Measurements from ENCODE around the gene SLC22A6. TPM values are rescaled to one million over a fixed set of nuclear protein-coding genes. Genes with fewer than 3 reads are reported as not detected.

Gene SLC22A6
- total RNA-seq, 1 donor from 2014 or later = not detected

- Mint-ChIP-seq H3K4me3 (ENCODE audit: low read depth) (no peak overlapping the region), H3K4me1 (ENCODE audit: low read depth) (peaks cover 9% of the 10 kb centered on the region), H3K36me3 (ENCODE audit: insufficient read depth) (no peaks in the 10 kb centered on the region), H3K27ac (no peak overlapping the region), H3K27me3 (peaks cover 25% of the 10 kb centered on the region), H3K9me3 (ENCODE audit: low read depth) (peaks cover 8% of the 10 kb centered on the region)
- no peak for TF ChIP-seq CTCF (IDR thresholded peaks at IDR 0.05; ENCODE audit: unreplicated experiment)
- DNase-seq (ENCODE audit: low spot score, unreplicated experiment) = no peak
Observed at GRCh38 chr11:62934496-62934785, 50.3 kb downstream of the SLC22A6 start.

- Mint-ChIP-seq H3K4me3 (ENCODE audit: low read depth) (no peak overlapping the region), H3K4me1 (ENCODE audit: low read depth) (peaks cover 12% of the 10 kb centered on the region), H3K27ac (no peak overlapping the region), H3K27me3 (peaks cover 30% of the 10 kb centered on the region), H3K9me3 (ENCODE audit: low read depth) (peaks cover 8% of the 10 kb centered on the region), H3K36me3 (ENCODE audit: insufficient read depth) (no peaks in the 10 kb centered on the region)
- no peak for TF ChIP-seq CTCF (IDR thresholded peaks at IDR 0.05; ENCODE audit: unreplicated experiment)
- no peak for DNase-seq (ENCODE audit: low spot score, unreplicated experiment)
Observed at GRCh38 chr11:62933750-62934495, 50.8 kb downstream of the SLC22A6 start.

GRCh38 chr11:62933285-62933684 is 51.5 kb downstream of the SLC22A6 start:
- Mint-ChIP-seq H3K27me3 (peaks cover 34% of the 10 kb centered on the region), H3K27ac (peak overlapping the region; percentile 24), H3K4me3 (ENCODE audit: low read depth) (no peak overlapping the region), H3K36me3 (ENCODE audit: insufficient read depth) (no peaks in the 10 kb centered on the region), H3K9me3 (ENCODE audit: low read depth) (peaks cover 8% of the 10 kb centered on the region), H3K4me1 (ENCODE audit: low read depth) (peaks cover 18% of the 10 kb centered on the region)
- TF ChIP-seq CTCF (IDR thresholded peaks at IDR 0.05; ENCODE audit: unreplicated experiment) = no peak
- no peak for DNase-seq (ENCODE audit: low spot score, unreplicated experiment)

- Mint-ChIP-seq H3K4me3 (ENCODE audit: low read depth) (no peak overlapping the region), H3K27ac (no peak overlapping the region), H3K27me3 (peaks cover 42% of the 10 kb centered on the region), H3K4me1 (ENCODE audit: low read depth) (peaks cover 28% of the 10 kb centered on the region), H3K9me3 (ENCODE audit: low read depth) (no peaks in the 10 kb centered on the region), H3K36me3 (ENCODE audit: insufficient read depth) (no peaks in the 10 kb centered on the region)
- DNase-seq (ENCODE audit: low spot score, unreplicated experiment) = no peak
- TF ChIP-seq CTCF (IDR thresholded peaks at IDR 0.05; ENCODE audit: unreplicated experiment) = no peak
Observed at GRCh38 chr11:62931499-62932278, 53.1 kb downstream of the SLC22A6 start.

GRCh38 chr11:62930666-62931065 is 54.1 kb downstream of the SLC22A6 start:
- peaks cover 51% of the 10 kb centered on the region for H3K27me3 Mint-ChIP-seq
- H3K27ac Mint-ChIP-seq = no peak overlapping the region
- H3K4me3 Mint-ChIP-seq (ENCODE audit: low read depth) = no peak overlapping the region
- no peaks in the 10 kb centered on the region for H3K36me3 Mint-ChIP-seq (ENCODE audit: insufficient read depth)
- no peak for DNase-seq (ENCODE audit: low spot score, unreplicated experiment)
- H3K9me3 Mint-ChIP-seq (ENCODE audit: low read depth) = no peaks in the 10 kb centered on the region
- no peak for TF ChIP-seq CTCF (IDR thresholded peaks at IDR 0.05; ENCODE audit: unreplicated experiment)
- H3K4me1 Mint-ChIP-seq (ENCODE audit: low read depth) = peaks cover 33% of the 10 kb centered on the region
